Stimulated activated CD8-positive, alpha-beta memory T cell treated with anti-CD3 and anti-CD28 coated beads, Interleukin-12 subunit alpha, Interleukin-12 subunit beta, amount 100 ng/mL, for 24 hours (primary cell): ENCODE data around the gene TMCO4.
"Not testable (repeated sequence)": the region's sequence is repeated elsewhere in the genome, so short reads cannot be mapped to it uniquely, and the experiment has no call there.

Experiments
- DNase-seq: peaks from one replicate; pipeline ENCODE4 v3.0.0-alpha.2; 2020; ENCODE audit errors: extremely low read depth

Gene TMCO4

GRCh38 chr1:19639999-19640362 is 159.7 kb downstream of the TMCO4 start:
- no peak for DNase-seq

GRCh38 chr1:19639228-19639627 is 160.5 kb downstream of the TMCO4 start:
- not testable (repeated sequence) for DNase-seq

- DNase-seq = no peak
These were observed 162.1 kb downstream of the TMCO4 start for GRCh38 chr1:19637606-19638005.

GRCh38 chr1:19636749-19637148 is 163.0 kb downstream of the TMCO4 start:
- DNase-seq = not testable (repeated sequence)

- DNase-seq = no peak
These were observed 163.7 kb downstream of the TMCO4 start for GRCh38 chr1:19636065-19636464.

GRCh38 chr1:19635646-19636045 is 164.1 kb downstream of the TMCO4 start:
- DNase-seq = no peak

GRCh38 chr1:19635064-19635463 is 164.7 kb downstream of the TMCO4 start:
- DNase-seq = not testable (repeated sequence)

GRCh38 chr1:19633106-19633505 is 166.6 kb downstream of the TMCO4 start:
- DNase-seq = no peak
